Activated naive CD4-positive, alpha-beta T cell treated with anti-CD3 and anti-CD28 coated beads, Interleukin-2, amount 10 ng/mL, durations not matched to agents 7 days and 5 days (primary cell): ENCODE data around the gene ARAF.

Source experiments
- CTCF ChIA-PET: fragments of 350-600 bp; sonication (Branson Sonifier 250); formaldehyde crosslinking; loops from one replicate; lab custom pipeline; 2021; ENCODE audit warnings: antibody characterized with exemption; lab: Charles Lee
- DNase-seq: peaks from one replicate; pipeline ENCODE4 v3.0.0-alpha.2; 2020
- H3K27ac Mint-ChIP-seq: one replicate; pipeline ENCODE4 v1.8.0; 2021; ENCODE audit warnings: mild to moderate bottlenecking, moderate library complexity, mixed read lengths
- H3K27me3 Mint-ChIP-seq: one replicate; pipeline ENCODE4 v1.8.0; 2021; ENCODE audit warnings: mild to moderate bottlenecking, mixed read lengths
- H3K36me3 Mint-ChIP-seq: one replicate; pipeline ENCODE4 v1.8.0; 2021; ENCODE audit warnings: mixed read lengths
- H3K4me1 Mint-ChIP-seq: one replicate; pipeline ENCODE4 v1.8.0; 2021; ENCODE audit warnings: mixed read lengths
- H3K4me3 Mint-ChIP-seq: one replicate; pipeline ENCODE4 v1.8.0; 2021; ENCODE audit warnings: mild to moderate bottlenecking, moderate library complexity, mixed read lengths
- H3K9me3 Mint-ChIP-seq: one replicate; pipeline ENCODE4 v1.8.0; 2021; ENCODE audit warnings: mixed read lengths

ARAF gene

DNA sequence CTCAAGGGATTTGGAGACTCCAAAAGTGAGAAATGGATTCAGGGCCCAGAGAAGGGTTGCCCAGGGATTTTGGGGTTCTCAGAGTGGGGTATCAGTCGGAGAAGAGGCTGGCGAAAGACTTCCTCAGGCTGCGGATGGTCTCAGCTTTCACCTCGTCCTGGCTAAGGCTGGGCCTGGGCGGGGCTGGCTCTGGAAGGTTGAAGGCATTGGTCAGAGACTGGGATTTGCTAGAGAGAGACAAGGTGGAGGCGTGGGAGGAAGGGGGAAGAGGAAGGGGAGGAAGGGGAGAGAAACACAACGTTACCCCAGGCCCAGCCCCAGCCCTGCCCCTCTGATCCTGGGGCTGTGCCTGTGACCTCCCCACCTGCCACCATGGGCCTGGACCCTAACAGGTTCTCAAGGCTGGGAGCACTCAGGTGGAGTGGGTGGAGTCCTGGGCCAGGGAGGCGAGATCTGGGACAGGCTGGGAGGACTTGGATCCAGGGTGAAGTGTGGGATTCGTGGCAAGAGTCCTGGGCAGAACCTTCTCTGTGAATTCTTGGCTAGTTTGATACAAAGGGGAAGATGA is 11.9 kb downstream of the ARAF start:
- Mint-ChIP-seq H3K36me3 (peaks cover 34% of the 10 kb centered on the region), H3K4me3 (no peak overlapping the region), H3K4me1 (peaks cover 10% of the 10 kb centered on the region), H3K27ac (no peak overlapping the region), H3K27me3 (peaks cover 13% of the 10 kb centered on the region), H3K9me3 (no peaks in the 10 kb centered on the region)
- DNase-seq, result no peak
- CTCF ChIA-PET, result no interaction called here

DNA sequence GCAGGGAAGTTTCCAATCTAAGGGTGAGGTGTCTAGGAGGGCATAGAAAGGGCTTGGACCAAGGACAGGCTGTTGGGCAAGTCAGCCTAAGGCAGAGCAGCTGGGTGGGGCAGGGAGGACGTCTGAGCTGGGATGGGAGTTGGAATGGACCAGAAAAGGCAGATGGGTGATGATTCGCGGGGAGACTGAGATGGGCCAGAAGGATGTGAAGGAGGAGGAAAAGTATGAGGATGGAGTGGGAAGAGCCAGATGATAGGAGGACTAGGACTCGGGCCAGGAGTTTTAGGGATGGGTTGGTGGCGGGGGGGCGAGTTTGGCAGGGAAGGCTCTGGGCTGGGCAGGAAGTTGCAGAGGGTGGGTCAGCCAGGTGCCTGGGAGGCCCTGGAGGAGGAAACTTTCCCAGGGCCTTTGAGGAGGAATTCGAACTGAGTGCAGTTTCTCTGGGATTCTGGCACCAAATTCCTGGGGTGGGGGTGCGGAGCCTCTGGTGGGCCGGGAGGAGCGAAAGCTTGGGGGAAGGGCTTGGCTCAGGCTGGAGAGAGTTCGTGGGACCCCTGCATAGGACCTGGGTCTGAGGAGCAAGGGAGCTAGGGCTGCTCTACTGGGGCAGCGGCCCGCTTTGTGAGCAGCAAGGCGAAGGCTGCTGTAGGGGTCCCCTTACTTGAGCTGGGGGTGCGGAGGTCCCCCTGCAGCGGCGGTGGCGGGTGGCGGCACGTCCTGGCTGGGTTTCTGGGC is 12.5 kb downstream of the ARAF start:
- Mint-ChIP-seq H3K27ac (no peak overlapping the region), H3K4me3 (peak overlapping the region; percentile 28), H3K36me3 (peaks cover 32% of the 10 kb centered on the region), H3K9me3 (no peaks in the 10 kb centered on the region), H3K27me3 (peaks cover 13% of the 10 kb centered on the region), H3K4me1 (peaks cover 13% of the 10 kb centered on the region)
- CTCF ChIA-PET, result no interaction called here
- DNase-seq, result no peak

DNA sequence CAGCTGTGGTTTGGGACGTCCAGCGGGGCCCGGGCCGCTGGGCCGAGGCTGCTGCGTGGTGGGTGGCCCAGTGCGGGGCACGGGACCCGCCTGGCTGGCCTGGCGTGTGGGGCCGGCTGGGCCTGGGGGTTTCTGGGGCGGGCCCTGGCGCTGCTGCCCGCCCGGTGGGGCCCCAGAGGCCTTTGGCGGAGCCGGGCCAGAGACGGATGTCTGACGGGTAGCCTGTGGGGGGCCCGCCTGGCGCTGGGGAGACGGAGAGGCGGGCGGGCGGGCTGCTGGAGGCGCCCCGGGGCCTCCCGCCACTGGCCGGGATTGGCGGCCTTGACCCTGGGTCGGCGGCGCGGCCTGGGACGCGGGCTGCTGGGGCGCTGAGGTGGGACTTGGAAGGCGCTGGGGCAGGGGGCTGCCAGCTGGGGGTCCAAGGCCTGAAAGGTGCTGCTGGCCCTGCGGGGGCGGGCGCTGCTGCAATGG is 13.1 kb downstream of the ARAF start:
- DNase-seq, result no peak
- Mint-ChIP-seq H3K27ac (no peak overlapping the region), H3K9me3 (no peaks in the 10 kb centered on the region), H3K27me3 (peaks cover 13% of the 10 kb centered on the region), H3K4me3 (no peak overlapping the region), H3K36me3 (peaks cover 26% of the 10 kb centered on the region), H3K4me1 (peaks cover 13% of the 10 kb centered on the region)
- CTCF ChIA-PET, result no interaction called here

DNA sequence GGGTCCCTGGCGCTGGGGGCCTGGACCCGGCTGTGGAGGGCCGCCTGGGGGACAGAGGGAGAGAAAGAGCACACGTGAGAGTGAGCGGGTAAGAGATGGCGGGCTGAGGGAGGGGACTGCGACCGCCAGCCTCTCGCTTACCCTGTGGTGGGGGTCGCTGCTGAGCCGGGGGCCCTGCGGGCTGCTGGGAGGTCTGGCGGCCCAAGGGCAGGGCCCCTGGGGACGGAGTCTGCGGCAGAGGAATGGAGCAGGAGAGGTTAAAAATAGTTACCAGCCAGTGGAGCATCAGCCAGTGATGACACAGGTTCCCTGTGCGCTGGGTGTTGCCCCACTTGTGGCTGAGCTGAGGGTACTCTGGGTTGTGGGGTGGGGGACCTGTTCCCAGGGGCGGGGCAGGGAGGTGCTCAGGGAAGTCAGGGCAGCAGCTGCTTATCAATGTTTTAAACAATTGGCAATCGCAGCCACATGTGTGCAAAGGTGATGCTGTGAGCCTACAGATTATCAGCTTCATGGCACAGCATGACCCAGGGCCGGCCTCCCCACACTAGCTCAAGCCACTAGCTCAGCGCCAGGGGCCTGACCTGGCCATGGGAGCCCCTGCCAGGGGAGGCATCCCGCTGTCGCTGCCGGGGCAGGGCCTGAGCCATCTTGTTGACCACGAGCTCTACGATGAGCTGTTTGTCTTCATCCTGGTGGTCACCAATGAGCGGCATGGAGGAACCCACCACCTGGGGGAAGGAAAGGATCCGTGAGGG is 13.7 kb downstream of the ARAF start:
- peaks cover 22% of the 10 kb centered on the region for H3K36me3 Mint-ChIP-seq
- peak overlapping the region; percentile 31 for H3K4me3 Mint-ChIP-seq
- H3K27ac Mint-ChIP-seq, result no peak overlapping the region
- no peaks in the 10 kb centered on the region for H3K9me3 Mint-ChIP-seq
- CTCF ChIA-PET, result no interaction called here
- peaks cover 16% of the 10 kb centered on the region for H3K4me1 Mint-ChIP-seq
- no peak for DNase-seq
- peaks cover 13% of the 10 kb centered on the region for H3K27me3 Mint-ChIP-seq

DNA sequence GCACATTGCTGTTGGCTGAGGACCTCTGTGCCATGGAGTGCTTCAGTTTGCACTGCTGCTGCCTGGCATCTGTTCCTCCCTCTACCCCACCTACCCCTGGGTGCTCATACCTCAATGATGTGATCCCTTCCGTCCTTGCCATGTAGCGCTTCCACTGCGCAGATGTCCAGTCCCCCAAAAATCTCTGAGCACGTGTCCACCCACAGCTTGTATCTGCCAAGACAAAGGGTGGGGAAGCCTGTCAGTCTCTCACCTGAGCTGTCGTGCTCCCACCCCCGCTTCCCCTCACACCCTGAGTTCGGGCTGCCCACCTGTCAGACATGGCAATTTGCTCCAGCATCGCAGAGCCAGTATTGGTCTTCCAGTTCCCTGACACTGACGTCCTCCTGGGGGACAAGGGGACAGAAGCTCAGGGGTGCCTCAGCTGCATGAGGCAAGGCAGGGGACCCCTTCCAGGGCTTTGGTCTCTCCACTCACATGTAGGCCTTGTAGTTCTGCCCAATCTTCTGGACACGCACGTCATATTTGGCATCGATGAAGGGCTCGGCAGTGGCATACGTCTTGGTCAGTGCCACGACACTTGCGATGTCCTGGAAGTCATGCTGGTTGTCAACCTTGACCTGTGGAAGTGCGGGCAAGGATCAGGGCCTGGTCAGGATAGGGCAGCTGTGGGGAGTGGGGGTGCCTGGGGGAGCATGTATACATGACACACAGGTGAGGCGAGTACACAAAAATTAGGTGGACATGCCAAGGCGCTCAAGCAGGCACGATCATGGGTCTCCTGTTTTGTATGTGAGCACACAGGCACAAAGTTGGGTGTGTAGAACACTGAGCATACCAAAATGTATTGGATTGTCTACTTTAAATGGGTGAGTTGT is 15.3 kb downstream of the ARAF start:
- Mint-ChIP-seq H3K36me3 (peaks cover 12% of the 10 kb centered on the region), H3K9me3 (no peaks in the 10 kb centered on the region), H3K27me3 (peaks cover 13% of the 10 kb centered on the region), H3K27ac (no peak overlapping the region), H3K4me1 (peaks cover 20% of the 10 kb centered on the region), H3K4me3 (no peak overlapping the region)
- CTCF ChIA-PET, result no interaction called here
- no peak for DNase-seq

DNA sequence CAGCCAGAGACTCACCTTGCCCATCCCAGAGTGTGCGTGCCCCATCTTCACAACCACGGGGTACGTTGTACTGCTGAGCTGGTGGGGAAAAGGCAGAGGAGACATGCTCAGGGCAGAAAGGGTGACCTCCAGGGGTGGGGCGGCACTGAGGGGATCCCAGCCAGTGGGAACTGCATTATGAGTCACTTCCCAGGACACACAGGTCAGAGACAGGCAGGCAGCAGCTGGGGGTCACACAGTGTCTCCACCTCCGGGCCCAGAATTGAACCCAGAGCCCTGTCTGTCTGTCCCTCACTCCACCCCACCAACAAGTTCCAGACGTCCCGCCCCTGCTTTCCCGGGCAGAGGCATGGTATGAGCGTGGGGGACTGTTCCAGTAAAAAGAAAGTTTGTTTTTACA is 16.4 kb downstream of the ARAF start:
- Mint-ChIP-seq H3K36me3 (peaks cover 5% of the 10 kb centered on the region), H3K4me1 (peaks cover 29% of the 10 kb centered on the region), H3K9me3 (no peaks in the 10 kb centered on the region), H3K4me3 (no peak overlapping the region), H3K27ac (no peak overlapping the region), H3K27me3 (peaks cover 13% of the 10 kb centered on the region)
- no peak for DNase-seq
- CTCF ChIA-PET, result no interaction called here

DNA sequence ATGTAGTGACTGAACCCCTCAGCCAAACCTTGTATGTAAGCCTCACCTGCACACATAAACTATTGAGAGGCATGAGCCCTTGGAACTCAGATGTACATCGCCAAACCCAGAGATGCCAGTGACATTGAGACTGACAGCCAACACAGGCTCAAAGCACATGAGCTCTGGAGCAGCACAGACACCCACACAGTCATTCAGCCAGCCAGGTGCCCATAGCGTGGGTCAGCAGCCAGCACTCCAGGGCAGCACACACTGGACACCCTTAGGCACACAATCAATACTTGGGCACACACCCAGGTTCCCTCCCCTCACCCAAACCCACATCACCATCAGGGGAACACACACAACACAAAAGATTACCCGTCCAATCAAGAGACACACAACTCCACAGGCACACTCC is 16.9 kb downstream of the ARAF start:
- CTCF ChIA-PET, result no interaction called here
- no peak overlapping the region for H3K27ac Mint-ChIP-seq
- no peak overlapping the region for H3K4me3 Mint-ChIP-seq
- peaks cover 29% of the 10 kb centered on the region for H3K4me1 Mint-ChIP-seq
- H3K27me3 Mint-ChIP-seq, result peaks cover 9% of the 10 kb centered on the region
- peaks cover 2% of the 10 kb centered on the region for H3K36me3 Mint-ChIP-seq
- H3K9me3 Mint-ChIP-seq, result no peaks in the 10 kb centered on the region
- DNase-seq, result no peak

DNA sequence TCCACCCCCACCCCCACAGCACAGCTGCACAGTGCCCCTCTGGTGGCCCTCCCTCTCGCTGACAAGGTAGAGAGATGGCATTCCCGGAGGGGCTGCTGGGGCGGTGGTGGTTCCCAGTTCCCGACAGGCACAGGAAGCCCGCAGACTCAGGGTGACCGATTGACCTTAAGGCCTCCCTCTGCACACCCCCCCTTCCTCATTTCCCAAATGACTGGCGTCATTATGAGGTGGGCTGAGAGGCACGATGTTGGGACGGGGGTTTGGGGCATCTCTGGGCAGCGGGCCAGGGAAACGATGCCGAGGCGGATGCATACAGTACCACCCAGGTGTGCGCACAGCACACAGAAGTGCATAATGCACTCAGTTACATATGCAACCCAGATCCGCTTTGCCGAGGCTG is 17.7 kb downstream of the ARAF start:
- H3K4me3 Mint-ChIP-seq, result no peak overlapping the region
- no peak overlapping the region for H3K27ac Mint-ChIP-seq
- no peak for DNase-seq
- no peaks in the 10 kb centered on the region for H3K9me3 Mint-ChIP-seq
- H3K4me1 Mint-ChIP-seq, result peaks cover 30% of the 10 kb centered on the region
- CTCF ChIA-PET, result interaction anchor here (1.1 kb wide), 1 partner anchor 173 kb away, joined by 4 read pairs; no protein-coding TSS in a partner anchor
- H3K36me3 Mint-ChIP-seq, result peaks cover 4% of the 10 kb centered on the region
- peaks cover 1% of the 10 kb centered on the region for H3K27me3 Mint-ChIP-seq

DNA sequence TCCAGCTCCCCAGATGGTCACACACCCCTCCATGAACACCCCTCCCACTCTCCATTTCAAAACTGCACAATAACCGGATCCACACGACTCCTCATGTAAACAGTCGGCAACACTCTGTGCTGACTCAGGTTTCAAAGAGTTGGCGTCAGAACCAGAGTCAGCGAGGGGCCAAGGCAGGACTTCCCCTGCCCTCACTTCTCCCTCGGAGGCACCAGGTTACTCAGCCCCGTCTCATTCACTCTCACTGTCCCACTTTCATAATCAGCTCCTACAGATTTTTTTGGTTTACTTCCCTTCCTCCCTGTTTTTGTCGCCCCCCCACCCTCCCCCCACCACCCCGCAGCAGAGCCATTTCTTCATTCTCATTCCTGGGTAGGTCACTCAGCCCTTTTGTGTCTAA is 18.5 kb downstream of the ARAF start:
- Mint-ChIP-seq H3K27me3 (no peaks in the 10 kb centered on the region), H3K36me3 (peaks cover 9% of the 10 kb centered on the region), H3K27ac (no peak overlapping the region), H3K4me3 (no peak overlapping the region), H3K9me3 (no peaks in the 10 kb centered on the region), H3K4me1 (peaks cover 34% of the 10 kb centered on the region)
- CTCF ChIA-PET, result interaction anchor here (1.1 to 1.2 kb wide), 2 partner anchors 49 to 173 kb away, joined by 3 to 4 read pairs; no protein-coding TSS in a partner anchor
- no peak for DNase-seq

DNA sequence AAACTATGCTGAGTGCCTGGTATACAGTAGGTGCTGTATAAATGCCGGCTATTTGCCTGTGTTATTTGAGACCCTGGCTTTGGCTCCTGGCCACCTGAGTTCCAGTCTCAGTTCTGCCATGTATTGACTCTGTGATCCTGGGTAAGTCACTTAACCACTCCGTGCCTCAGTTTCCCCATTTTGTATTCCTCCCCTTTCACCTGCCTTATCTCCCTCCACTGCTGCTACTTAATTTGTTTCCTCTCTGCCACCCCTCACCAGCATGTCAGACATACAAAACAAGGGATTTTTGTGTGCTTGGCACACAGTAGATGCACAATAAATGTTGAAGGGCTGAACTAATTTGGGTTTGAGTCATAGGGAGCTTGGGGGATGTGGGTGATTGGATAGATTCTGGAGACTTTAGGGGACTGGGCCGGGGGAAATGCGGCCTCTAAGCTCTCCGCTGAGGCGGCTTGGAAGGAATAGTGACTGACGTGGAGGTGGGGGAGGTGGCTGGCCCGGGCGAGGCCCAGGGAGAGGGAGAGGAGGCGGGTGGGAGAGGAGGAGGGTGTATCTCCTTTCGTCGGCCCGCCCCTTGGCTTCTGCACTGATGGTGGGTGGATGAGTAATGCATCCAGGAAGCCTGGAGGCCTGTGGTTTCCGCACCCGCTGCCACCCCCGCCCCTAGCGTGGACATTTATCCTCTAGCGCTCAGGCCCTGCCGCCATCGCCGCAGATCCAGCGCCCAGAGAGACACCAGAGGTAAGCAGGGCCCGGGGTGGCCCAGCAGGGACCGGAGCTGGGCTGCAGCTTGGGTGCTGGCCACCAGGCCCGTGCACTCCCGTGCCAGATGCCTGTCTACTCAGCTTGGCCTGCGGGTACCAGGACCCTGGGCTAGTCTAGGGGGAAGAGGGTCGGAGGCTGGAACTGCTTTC is 21.0 kb downstream of the ARAF start, which contains the start of gene TIMP1:
TIMP1 (plus strand) TSS at position 706 of the 917 bp plus-strand sequence. CDS start 980 bp downstream, outside the sequence.
- CTCF ChIA-PET, result interaction anchor here (1.2 kb wide), 1 partner anchor 460 kb away, joined by 3 read pairs; no protein-coding TSS in a partner anchor
- no peaks in the 10 kb centered on the region for H3K9me3 Mint-ChIP-seq

DNA sequence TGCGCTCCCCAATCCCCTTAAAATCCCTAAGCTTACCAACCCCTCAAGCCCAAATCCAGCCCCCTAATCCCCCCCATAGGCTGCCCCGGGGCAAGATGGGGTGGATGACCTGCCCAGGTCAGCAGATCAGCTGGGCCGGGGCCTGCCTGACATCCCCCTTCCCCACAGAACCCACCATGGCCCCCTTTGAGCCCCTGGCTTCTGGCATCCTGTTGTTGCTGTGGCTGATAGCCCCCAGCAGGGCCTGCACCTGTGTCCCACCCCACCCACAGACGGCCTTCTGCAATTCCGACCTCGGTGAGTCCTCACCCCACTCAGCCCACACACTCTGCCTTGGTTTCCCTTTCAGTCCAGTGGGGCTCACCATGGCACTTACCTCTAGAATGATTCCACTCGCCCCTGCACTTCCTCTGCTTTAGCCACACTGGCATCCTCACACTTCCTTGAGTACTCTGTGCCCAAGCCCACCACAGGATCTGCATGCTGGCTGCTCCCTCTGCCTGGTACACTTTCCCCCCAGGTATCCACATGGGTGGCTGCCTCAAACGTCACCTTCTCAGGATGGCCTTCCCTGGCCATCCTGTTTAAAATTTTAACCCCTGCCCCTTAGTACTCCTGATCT is 22.3 kb downstream of the ARAF start:
- Mint-ChIP-seq H3K36me3 (peaks cover 22% of the 10 kb centered on the region), H3K27me3 (no peaks in the 10 kb centered on the region), H3K4me1 (peaks cover 29% of the 10 kb centered on the region), H3K27ac (peak overlapping the region; percentile 8), H3K9me3 (no peaks in the 10 kb centered on the region), H3K4me3 (peak overlapping the region; percentile 63)
- CTCF ChIA-PET, result no interaction called here
- DNase-seq, result no peak

More for the DNA sequence above, 21.0 kb downstream of the ARAF start, which contains the start of gene TIMP1:
- Mint-ChIP-seq H3K27me3 (no peaks in the 10 kb centered on the region), H3K4me1 (peaks cover 32% of the 10 kb centered on the region), H3K4me3 (peak within 1 kb of the TSS; percentile 76), H3K36me3 (peaks cover 22% of the 10 kb centered on the region), H3K27ac (peak within 1 kb of the TSS; percentile 79)
- peak; percentile 89 for DNase-seq

DNA sequence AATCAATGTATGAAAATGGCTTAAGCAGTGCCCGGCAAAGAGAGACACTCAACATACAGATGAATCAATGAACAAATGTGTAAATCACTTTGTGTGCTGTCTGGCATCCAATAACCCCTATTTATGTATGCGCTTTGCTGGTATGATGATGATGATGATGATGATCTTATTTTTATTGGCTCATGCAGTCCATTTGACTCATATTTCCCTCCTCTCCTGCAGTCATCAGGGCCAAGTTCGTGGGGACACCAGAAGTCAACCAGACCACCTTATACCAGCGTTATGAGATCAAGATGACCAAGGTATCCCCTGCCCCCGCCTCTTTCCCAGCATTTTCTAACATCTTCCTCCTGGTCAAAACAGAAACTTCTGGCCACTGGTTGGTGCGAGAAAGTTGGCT is 23.7 kb downstream of the ARAF start:
- no peak for DNase-seq
- H3K27me3 Mint-ChIP-seq, result no peaks in the 10 kb centered on the region
- no peak overlapping the region for H3K27ac Mint-ChIP-seq
- no peak overlapping the region for H3K4me3 Mint-ChIP-seq
- CTCF ChIA-PET, result no interaction called here
- no peaks in the 10 kb centered on the region for H3K9me3 Mint-ChIP-seq
- peaks cover 22% of the 10 kb centered on the region for H3K36me3 Mint-ChIP-seq
- peaks cover 26% of the 10 kb centered on the region for H3K4me1 Mint-ChIP-seq
